CD4-positive, alpha-beta T cell (primary cell): ENCODE results near the gene ZXDC. TPM values are rescaled to one million over a fixed set of nuclear protein-coding genes. Genes with fewer than 3 reads are reported as not detected.

Source experiments
- ATAC-seq: fragments of 200-7000 bp; cut with Tn5 transposase; one replicate; pipeline ENCODE4 v1.10.0; 2022; ENCODE audit warnings: mild to moderate bottlenecking; ENCODE audit not compliant: poor library complexity
- CTCF ChIA-PET: fragments of 350-600 bp; sonication (Branson Sonifier 250); formaldehyde crosslinking; loops from one replicate; lab custom pipeline; 2021; ENCODE audit warnings: antibody characterized with exemption, inconsistent platforms; lab: Charles Lee
- POLR2A ChIA-PET: fragments of 350-600 bp; sonication (Branson Sonifier 250); formaldehyde crosslinking; loops from one replicate; lab custom pipeline; 2021; ENCODE audit warnings: antibody characterized with exemption, inconsistent platforms; lab: Charles Lee
- DNase-seq, 14 experiments: peaks; one replicate each; pipeline ENCODE4 v3.0.0-alpha.2; 2013 to 2020; ENCODE audit warnings: mixed read lengths in 2 of 14
- H3K27ac ChIP-seq, 2 donors: one replicate each; pipeline versions ENCODE4 v1.5.1 to v1.7.0; 2013; ENCODE audit warnings: low read length in 2 of 2, low read depth in 1 of 2, mild to moderate bottlenecking in 1 of 2
- H3K27me3 ChIP-seq, 2 experiments: 1 replicate in 1 of 2; 2 replicates in 1 of 2; pipeline versions ENCODE4 v1.6.1 to v1.7.0; 2013; ENCODE audit warnings: low read length in 2 of 2, control low read depth in 1 of 2, mild to moderate bottlenecking in 1 of 2, moderate library complexity in 1 of 2; ENCODE audit not compliant: insufficient read depth in 2 of 2, control insufficient read depth in 1 of 2
- H3K36me3 ChIP-seq: one replicate; pipeline ENCODE4 v1.6.1; 2013; ENCODE audit warnings: low read length, control low read depth; ENCODE audit not compliant: insufficient read depth
- H3K4me1 ChIP-seq: one replicate; pipeline ENCODE4 v1.6.1; 2013; ENCODE audit warnings: low read length, control low read depth; ENCODE audit not compliant: insufficient read depth
- H3K4me3 ChIP-seq: one replicate; pipeline ENCODE4 v1.5.1; 2013; ENCODE audit warnings: mild to moderate bottlenecking, low read length, moderate library complexity
- H3K9me3 ChIP-seq, 2 experiments: 1 replicate in 1 of 2; 2 replicates in 1 of 2; pipeline versions ENCODE4 v1.6.1 to v1.7.0; 2013; ENCODE audit warnings: low read length in 2 of 2, mild to moderate bottlenecking in 2 of 2, control low read depth in 1 of 2, moderate library complexity in 1 of 2; ENCODE audit not compliant: control insufficient read depth in 1 of 2, insufficient read depth in 1 of 2
- H3K27ac Mint-ChIP-seq: one replicate; pipeline ENCODE4 v1.8.0; 2020; ENCODE audit warnings: mixed read lengths
- H3K27me3 Mint-ChIP-seq: one replicate; pipeline ENCODE4 v1.8.0; 2021; ENCODE audit warnings: mixed read lengths
- H3K36me3 Mint-ChIP-seq: one replicate; pipeline ENCODE4 v1.8.0; 2021; ENCODE audit warnings: low read depth, mixed read lengths
- H3K4me1 Mint-ChIP-seq: one replicate; pipeline ENCODE4 v1.8.0; 2021; ENCODE audit warnings: low read depth, mixed read lengths
- H3K4me3 Mint-ChIP-seq: one replicate; pipeline ENCODE4 v1.8.0; 2020; ENCODE audit warnings: mild to moderate bottlenecking, mixed read lengths
- H3K9me3 Mint-ChIP-seq: one replicate; pipeline ENCODE4 v1.8.0; 2020; ENCODE audit warnings: mixed read lengths
- intact Hi-C, 2 experiments: fragments of 100-400 bp; cut with DNase I in 1 of 2; cut with micrococcal nuclease in 1 of 2; formaldehyde crosslinking; loops; one replicate each; pipeline versions ENCODE4 v1.15.1 to v1.9.0; 2023 to 2025; cut with DNase I, micrococcal nuclease
- total RNA-seq, 174 experiments: library from RNA in 2 of 174; stranded (reverse) in 2 of 174; gene quantifications; one replicate each; pipeline ENCODE4 v1.2.3 and lab custom pipeline; 2021 to 2026
- TF ChIP-seq, protein P1 (sequence below): fragments of 200-600 bp; IDR thresholded peaks from one replicate; pipeline ENCODE4 v1.8.0; 2022; ENCODE audit warnings: antibody characterized with exemption, mild to moderate bottlenecking

ZXDC gene
- total RNA-seq, 2 experiments from 2014 or later = 60.7 to 61.3 TPM

DNA sequence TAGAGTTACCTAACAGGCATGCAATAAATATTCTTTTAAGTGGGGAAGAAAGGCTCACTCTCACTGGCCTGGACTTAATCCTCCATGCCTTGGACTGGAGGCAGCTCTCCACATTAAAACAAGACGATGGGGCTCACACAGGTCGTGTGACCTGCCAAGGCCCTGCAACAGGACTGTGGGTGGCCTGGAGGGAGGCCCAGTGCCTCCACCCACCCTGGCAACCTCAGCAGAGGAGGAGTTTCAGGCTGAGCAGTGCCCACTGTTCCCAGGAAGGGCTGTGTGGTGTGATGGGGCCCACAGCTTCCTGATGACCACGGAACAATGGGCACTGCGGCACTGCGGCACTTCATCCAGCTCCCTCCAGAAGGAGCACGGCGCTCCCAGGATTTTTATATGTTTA lies 36.3 kb upstream of the ZXDC start:
- no peak for ATAC-seq
- no peak overlapping the region for H3K27ac Mint-ChIP-seq
- intact Hi-C loops = no loop called here

DNA sequence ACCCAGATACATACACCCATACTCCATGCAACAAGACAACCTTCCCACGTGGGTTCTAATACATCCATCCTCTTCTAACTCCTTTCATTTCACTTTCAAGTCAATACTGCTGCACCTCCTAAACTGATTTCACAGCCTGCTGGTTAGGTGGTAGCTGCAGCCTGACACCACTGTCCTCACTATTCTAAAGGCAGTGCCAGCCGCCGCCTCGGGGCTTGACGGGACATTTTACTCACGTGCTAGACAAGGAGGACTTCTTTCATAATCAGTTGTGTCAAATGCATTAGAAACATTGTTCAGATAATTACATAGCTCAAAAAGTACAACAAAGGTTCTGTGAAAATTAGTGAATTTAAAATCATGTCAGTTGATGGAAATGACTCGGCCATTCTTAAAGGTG lies 35.6 kb upstream of the ZXDC start:
- POLR2A ChIA-PET = no interaction called here
- no peak for ATAC-seq
- CTCF ChIA-PET = no interaction called here
- H3K27me3 Mint-ChIP-seq = no peaks in the 10 kb centered on the region
- Histone ChIP-seq H3K9me3 (no peaks in the 10 kb centered on the region), H3K27ac (no peak overlapping the region), H3K27me3 (no peaks in the 10 kb centered on the region), H3K4me1 (no peaks in the 10 kb centered on the region), H3K36me3 (no peaks in the 10 kb centered on the region), H3K4me3 (no peak overlapping the region)
- TF ChIP-seq, protein P1, sequence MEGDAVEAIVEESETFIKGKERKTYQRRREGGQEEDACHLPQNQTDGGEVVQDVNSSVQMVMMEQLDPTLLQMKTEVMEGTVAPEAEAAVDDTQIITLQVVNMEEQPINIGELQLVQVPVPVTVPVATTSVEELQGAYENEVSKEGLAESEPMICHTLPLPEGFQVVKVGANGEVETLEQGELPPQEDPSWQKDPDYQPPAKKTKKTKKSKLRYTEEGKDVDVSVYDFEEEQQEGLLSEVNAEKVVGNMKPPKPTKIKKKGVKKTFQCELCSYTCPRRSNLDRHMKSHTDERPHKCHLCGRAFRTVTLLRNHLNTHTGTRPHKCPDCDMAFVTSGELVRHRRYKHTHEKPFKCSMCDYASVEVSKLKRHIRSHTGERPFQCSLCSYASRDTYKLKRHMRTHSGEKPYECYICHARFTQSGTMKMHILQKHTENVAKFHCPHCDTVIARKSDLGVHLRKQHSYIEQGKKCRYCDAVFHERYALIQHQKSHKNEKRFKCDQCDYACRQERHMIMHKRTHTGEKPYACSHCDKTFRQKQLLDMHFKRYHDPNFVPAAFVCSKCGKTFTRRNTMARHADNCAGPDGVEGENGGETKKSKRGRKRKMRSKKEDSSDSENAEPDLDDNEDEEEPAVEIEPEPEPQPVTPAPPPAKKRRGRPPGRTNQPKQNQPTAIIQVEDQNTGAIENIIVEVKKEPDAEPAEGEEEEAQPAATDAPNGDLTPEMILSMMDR = no peak
- intact Hi-C loops = no loop called here
- DNase-seq = no peak
- no peaks in the 10 kb centered on the region for H3K36me3 Mint-ChIP-seq
- H3K27ac Mint-ChIP-seq = no peak overlapping the region
- H3K9me3 Mint-ChIP-seq = no peaks in the 10 kb centered on the region
- no peaks in the 10 kb centered on the region for H3K4me1 Mint-ChIP-seq
- H3K4me3 Mint-ChIP-seq = no peak overlapping the region

More for the DNA sequence above, 36.3 kb upstream of the ZXDC start:
- no peak overlapping the region for H3K27ac ChIP-seq
- no peaks in the 10 kb centered on the region for H3K27me3 Mint-ChIP-seq
- H3K36me3 ChIP-seq = no peaks in the 10 kb centered on the region
- no peaks in the 10 kb centered on the region for H3K27me3 ChIP-seq
- H3K4me3 Mint-ChIP-seq = no peak overlapping the region
- no peaks in the 10 kb centered on the region for H3K9me3 Mint-ChIP-seq
- no peak overlapping the region for H3K4me3 ChIP-seq
- ChIA-PET CTCF (no interaction called here), POLR2A (no interaction called here)
- H3K9me3 ChIP-seq = no peaks in the 10 kb centered on the region
- no peaks in the 10 kb centered on the region for H3K4me1 Mint-ChIP-seq
- no peaks in the 10 kb centered on the region for H3K36me3 Mint-ChIP-seq
- TF ChIP-seq, protein P1 = no peak
- no peaks in the 10 kb centered on the region for H3K4me1 ChIP-seq
- no peak for DNase-seq

DNA sequence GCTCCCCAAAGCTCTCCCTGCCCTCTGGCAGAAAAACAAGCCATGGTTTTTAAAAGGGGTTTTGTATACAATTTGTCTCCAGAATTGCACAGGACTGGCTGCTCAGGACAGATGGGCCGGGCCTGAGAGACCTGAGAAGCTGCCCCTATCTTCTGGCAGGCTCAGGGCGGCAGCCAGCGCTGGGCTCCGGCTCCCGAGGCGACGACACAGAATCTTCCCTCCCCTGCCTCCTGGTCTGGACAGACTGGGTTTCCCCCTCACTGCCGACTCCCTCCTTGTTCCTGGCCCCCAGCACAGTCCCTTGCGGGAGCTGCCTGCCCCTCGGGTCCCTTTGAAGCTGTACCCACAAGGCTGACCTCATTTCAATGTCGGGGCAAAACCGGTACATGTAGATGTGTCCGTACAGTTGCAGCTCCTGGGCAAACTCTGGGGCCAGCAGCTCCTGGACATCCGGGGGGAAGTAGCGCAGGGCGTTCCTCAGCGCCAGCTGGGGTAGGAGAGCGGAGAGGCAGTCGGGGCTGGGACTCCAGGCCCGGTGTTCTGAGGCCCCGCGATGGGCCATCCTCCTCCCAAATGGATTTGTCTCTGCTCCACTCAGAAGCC lies 34.7 kb upstream of the ZXDC start:
- no peaks in the 10 kb centered on the region for H3K27me3 ChIP-seq
- H3K9me3 ChIP-seq = no peaks in the 10 kb centered on the region
- no peaks in the 10 kb centered on the region for H3K27me3 Mint-ChIP-seq
- ChIA-PET CTCF (no interaction called here), POLR2A (no interaction called here)
- H3K4me1 Mint-ChIP-seq = no peaks in the 10 kb centered on the region
- H3K27ac ChIP-seq = no peak overlapping the region
- no peaks in the 10 kb centered on the region for H3K9me3 Mint-ChIP-seq
- H3K36me3 ChIP-seq = no peaks in the 10 kb centered on the region
- H3K36me3 Mint-ChIP-seq = no peaks in the 10 kb centered on the region
- DNase-seq = no peak
- no peaks in the 10 kb centered on the region for H3K4me1 ChIP-seq
- H3K4me3 ChIP-seq = no peak overlapping the region
- ATAC-seq = no peak
- intact Hi-C loops = no loop called here
- H3K27ac Mint-ChIP-seq = no peak overlapping the region
- TF ChIP-seq, protein P1 = no peak
- no peak overlapping the region for H3K4me3 Mint-ChIP-seq
